Activated T-cell treated with anti-CD3 and anti-CD28 coated beads, Interleukin-2, amount 50 U/mL, for 72 hours (primary cell): ENCODE data around the gene IGSF10. TPM values are rescaled to one million over a fixed set of nuclear protein-coding genes. Genes with fewer than 3 reads are reported as not detected.

Experiments
- ATAC-seq, 2 donors: fragments of 150-1000 bp; cut with Tn5 transposase; replicated peaks in 1 of 2; 2 replicates each; pipeline ENCODE4 v1.10.0; 2021; ENCODE audit warnings: moderate library complexity in 2 of 2, mild to moderate bottlenecking in 1 of 2
- DNase-seq, 2 donors: peaks; one replicate each; pipeline ENCODE4 v3.0.0; 2021 to 2022; ENCODE audit warnings: mixed read lengths in 1 of 2
- H3K27ac Mint-ChIP-seq: one replicate; pipeline ENCODE4 v1.8.0; 2022; ENCODE audit warnings: mild to moderate bottlenecking, moderate library complexity, mixed read lengths
- H3K27me3 Mint-ChIP-seq: one replicate; pipeline ENCODE4 v1.8.0; 2022; ENCODE audit warnings: low read depth, mixed read lengths
- H3K36me3 Mint-ChIP-seq, 2 donors: one replicate each; pipeline ENCODE4 v1.8.0; 2022; ENCODE audit warnings: mixed read lengths in 2 of 2, mild to moderate bottlenecking in 1 of 2; ENCODE audit not compliant: insufficient read depth in 2 of 2
- H3K4me1 Mint-ChIP-seq: one replicate; pipeline ENCODE4 v1.8.0; 2022; ENCODE audit warnings: low read depth, mixed read lengths
- H3K4me3 Mint-ChIP-seq, 2 donors: one replicate each; pipeline ENCODE4 v1.8.0; 2022; ENCODE audit warnings: mild to moderate bottlenecking in 2 of 2, mixed read lengths in 2 of 2, moderate library complexity in 2 of 2
- H3K9me3 Mint-ChIP-seq, 2 donors: one replicate each; pipeline ENCODE4 v1.8.0; 2022; ENCODE audit warnings: mixed read lengths in 2 of 2
- total RNA-seq, 2 donors: library from RNA; stranded (reverse); gene quantifications; one replicate each; pipeline ENCODE4 v1.2.3, GENCODE V29; 2022

Gene IGSF10
- total RNA-seq, 2 donors from 2014 or later: not detected

DNA sequence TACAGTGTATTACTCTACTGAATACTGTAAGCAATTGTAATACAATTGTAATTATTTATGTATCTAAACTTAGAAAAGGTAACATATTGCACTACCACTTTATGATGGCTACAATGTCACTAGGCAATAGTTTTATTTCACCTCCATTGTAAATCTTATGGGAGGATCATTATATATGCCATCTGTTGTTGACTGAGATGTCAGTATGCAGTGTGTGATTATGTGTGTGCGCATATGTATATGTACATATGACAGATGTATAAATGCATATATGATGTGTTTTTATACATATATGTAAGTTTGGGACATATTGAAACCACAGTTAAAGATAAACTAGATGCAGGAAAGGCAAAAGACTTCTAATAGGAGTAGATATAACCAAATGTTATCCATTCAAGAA lies 8.5 kb downstream of the IGSF10 start:
- DNase-seq (no peak), ATAC-seq (no peak)
- Mint-ChIP-seq H3K27me3 (no peaks in the 10 kb centered on the region), H3K36me3 (no peaks in the 10 kb centered on the region), H3K4me1 (no peaks in the 10 kb centered on the region), H3K27ac (no peak overlapping the region), H3K9me3 (no peaks in the 10 kb centered on the region), H3K4me3 (no peak overlapping the region)

DNA sequence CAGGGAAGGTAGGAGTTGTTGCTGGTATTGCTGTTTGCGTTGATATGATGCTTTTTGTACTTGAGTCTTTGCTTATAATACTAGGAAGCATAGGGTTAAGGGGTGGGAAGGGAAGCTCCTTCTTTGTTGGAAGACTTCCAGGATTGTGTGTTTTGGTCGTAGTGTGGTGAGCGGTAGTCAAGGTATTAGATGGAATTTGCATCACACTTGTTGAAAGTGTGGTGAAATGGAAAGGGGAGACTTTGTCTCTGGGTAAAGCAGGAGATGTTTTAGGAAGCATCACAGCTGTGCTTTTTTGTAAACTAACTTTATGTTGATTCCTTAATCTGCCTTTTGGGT lies 14.9 kb downstream of the IGSF10 start:
- Mint-ChIP-seq H3K9me3 (no peaks in the 10 kb centered on the region), H3K27me3 (peaks cover 23% of the 10 kb centered on the region), H3K27ac (no peak overlapping the region), H3K36me3 (no peaks in the 10 kb centered on the region), H3K4me1 (no peaks in the 10 kb centered on the region), H3K4me3 (no peak overlapping the region)
- DNase-seq (no peak), ATAC-seq (no peak)

DNA sequence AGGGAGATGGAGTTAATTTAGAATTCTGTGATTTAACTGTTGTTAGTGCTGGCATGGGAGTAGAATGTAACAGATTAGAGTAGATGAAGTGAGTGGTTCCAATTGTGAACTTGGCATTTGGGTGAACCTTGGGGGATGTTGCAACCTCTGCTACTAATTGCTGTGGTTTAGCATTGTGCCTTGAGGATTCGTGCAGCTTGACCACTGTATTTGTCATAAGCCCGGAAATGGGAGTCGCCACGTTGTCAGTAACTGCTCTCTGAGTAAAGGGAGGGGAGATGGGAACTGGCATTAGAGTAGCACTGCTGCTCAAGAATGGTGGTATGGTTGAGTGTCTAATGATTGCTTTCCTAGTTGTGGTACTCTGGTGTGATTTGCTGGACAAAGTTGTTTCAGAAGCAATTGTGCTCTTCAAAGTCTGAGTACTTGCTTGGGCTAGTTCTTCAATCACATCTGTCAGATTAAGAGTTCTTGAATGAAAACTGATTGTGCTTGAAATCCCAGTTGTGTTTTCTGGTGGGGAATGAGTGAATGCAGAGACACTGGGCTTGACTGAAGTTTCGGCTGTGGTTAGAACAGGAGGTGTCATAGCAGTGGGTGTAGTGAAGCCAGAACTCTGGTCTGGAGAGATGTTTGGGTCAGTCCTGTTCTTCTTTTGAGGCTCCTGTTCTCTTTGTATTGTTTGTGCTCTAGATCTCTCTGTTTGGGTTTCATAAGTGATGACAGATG lies 15.4 kb downstream of the IGSF10 start:
- DNase-seq (no peak), ATAC-seq (no peak)
- no peaks in the 10 kb centered on the region for H3K4me1 Mint-ChIP-seq
- no peak overlapping the region for H3K27ac Mint-ChIP-seq
- no peaks in the 10 kb centered on the region for H3K9me3 Mint-ChIP-seq
- no peaks in the 10 kb centered on the region for H3K36me3 Mint-ChIP-seq
- H3K27me3 Mint-ChIP-seq: peaks cover 23% of the 10 kb centered on the region
- H3K4me3 Mint-ChIP-seq: no peak overlapping the region

DNA sequence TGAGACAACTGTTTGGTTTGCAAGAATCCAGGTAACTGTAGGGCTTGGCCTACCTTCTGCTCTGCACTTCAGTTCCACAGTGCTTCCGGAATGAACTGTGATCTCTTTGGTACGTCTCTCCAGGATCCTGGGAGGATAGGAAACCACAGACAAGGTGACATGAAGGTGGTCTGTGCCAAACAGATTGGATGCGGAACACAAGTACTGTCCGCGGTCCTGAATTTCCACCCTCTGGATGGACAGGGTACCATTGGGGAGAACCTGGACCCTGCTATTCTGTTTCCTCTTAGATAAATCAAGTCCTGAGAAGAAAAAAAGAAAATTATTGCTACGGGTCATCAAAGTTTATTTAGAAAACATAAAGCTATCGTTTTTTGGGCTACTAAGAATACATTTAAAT lies 17.3 kb downstream of the IGSF10 start:
- Mint-ChIP-seq H3K4me1 (no peaks in the 10 kb centered on the region), H3K27me3 (peaks cover 23% of the 10 kb centered on the region), H3K9me3 (no peaks in the 10 kb centered on the region), H3K27ac (no peak overlapping the region), H3K4me3 (no peak overlapping the region), H3K36me3 (no peaks in the 10 kb centered on the region)
- DNase-seq (no peak), ATAC-seq (no peak)

DNA sequence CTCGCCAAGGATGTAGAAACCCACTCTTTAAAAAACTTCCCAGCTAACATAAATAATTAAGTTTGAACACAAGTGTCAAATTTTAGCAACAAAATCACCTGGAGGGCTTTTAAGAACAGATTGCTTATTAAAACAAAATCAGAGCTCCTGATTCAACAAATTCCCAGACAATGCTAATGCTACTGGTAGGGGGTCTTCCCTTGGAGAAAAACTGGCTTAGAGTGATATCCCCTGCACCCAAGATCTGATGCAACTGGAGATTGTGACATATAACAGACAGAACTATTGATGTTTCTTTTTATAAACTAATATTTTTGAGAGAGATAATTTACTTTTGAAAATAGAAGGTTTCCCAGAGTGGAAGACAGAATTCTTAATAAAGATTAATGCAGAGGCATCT lies 19.9 kb downstream of the IGSF10 start:
- Mint-ChIP-seq H3K36me3 (no peaks in the 10 kb centered on the region), H3K27ac (no peak overlapping the region), H3K27me3 (peaks cover 12% of the 10 kb centered on the region), H3K4me3 (no peak overlapping the region), H3K4me1 (no peaks in the 10 kb centered on the region), H3K9me3 (no peaks in the 10 kb centered on the region)
- no peak for ATAC-seq
- no peak for DNase-seq

DNA sequence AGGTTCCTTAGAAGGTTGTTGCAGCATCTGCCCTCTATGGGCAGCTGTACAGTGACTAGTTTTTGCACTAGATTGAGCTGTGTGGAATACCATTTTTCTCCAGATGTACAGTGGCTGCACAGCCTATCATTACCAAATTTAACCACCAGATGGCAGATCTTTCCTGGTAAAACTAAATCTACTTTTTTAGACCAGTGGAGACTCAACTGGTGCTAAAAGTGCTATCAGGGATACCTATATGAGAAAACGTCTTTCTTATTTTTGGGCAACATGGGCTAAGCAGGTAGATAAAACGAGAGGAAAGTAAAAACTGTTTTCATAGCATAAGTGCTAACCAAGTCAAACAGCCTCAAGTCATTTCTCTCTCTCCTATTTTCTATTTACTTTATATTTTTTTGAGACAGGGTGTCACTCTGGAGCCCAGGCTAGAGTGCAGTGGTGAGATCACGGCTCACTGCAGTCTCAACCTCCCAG lies 21.2 kb downstream of the IGSF10 start:
- Mint-ChIP-seq H3K36me3 (no peaks in the 10 kb centered on the region), H3K4me1 (no peaks in the 10 kb centered on the region), H3K9me3 (no peaks in the 10 kb centered on the region), H3K4me3 (no peak overlapping the region), H3K27me3 (no peaks in the 10 kb centered on the region), H3K27ac (no peak overlapping the region)
- DNase-seq: peak; percentile 5 to 11
- ATAC-seq: peak; percentile 55 to 58

DNA sequence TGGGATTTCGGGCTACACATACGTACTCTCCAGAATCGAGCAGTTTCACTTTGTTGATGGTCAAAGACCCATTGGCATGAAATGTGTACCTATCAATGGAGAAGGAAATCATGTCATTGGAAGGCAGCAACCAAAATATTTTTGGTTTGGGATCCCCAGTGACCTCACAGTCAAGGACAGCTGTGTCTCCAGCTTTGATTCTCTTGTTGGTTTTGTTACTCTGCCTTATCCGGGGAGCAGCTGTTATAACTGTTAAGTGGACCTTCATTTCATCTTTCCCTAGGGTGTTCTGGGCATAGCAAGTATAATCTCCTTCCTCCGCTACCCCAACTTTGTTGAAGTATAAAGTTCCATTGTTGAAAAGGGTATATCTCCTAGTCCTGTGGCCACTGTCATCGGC lies 23.0 kb downstream of the IGSF10 start:
- ATAC-seq: no peak
- H3K9me3 Mint-ChIP-seq: no peaks in the 10 kb centered on the region
- H3K27me3 Mint-ChIP-seq: no peaks in the 10 kb centered on the region
- H3K36me3 Mint-ChIP-seq: no peaks in the 10 kb centered on the region
- no peak overlapping the region for H3K4me3 Mint-ChIP-seq
- H3K27ac Mint-ChIP-seq: no peak overlapping the region
- DNase-seq: no peak
- H3K4me1 Mint-ChIP-seq: no peaks in the 10 kb centered on the region

DNA sequence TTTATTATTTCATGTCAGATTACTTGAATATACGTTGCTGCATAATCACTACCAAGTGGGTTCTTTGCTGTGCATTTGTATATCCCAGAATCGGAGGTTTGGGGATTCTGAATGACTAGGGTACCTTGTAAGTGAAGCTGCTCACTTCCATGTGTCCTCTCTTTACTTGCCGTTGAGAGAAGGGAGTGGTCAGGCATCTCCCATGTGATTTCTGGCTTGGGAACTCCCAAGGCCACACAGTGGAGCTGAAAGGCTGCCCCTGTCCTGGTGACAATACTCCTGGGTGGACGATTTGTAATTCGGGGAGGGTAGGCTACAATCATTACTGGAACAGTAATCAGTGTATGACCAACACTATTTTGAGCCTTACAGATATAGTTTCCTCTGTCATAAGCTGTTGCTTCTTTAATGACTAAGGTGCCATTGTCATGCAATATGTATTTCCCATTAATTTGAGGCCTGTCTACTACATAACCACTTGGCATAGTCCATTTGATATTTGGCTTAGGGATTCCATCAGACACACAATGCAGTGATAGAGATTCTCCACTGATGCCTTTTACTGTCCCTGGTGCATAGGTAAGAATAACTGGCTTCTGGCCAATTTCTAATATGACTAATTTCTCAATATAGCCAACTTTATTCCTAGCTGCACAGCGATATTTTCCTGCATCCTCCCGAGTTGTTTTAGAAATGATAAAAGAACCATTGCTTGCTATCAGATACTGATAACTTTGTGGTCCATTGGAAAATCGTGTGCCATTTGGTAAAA lies 24.0 kb downstream of the IGSF10 start:
- DNase-seq: no peak

DNA sequence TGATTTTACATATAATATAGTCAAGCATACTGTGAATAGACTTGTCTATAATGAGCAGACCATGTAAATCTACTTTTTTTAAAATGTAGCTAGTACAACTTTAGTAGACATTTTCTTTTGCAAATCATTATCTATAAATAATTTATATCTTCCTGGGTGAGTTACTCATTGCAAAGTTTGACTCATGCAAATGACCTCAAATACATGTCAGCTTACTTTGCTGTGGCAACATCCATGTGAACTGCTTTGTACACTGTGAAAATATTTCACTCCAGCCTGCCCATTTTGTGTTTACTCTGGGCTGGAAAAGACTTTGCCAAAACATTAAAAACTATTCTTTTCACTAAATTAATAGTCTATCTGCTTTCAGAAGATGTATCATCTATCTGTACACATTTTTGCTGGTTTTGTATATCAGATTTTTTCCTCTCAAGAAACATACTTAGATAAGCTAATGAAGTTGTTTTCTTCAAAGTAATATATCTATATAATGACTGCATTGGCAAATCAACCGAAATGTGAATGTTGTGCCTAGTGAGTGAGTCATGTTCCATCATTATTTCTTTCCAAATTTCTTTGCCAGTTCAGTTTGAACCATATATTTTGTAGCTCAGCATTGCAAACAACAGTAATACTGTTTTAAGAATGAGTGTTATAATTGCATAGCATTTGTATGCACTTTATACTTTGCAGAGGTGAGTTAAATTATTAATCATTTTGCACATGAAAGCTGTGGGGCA lies 26.5 kb downstream of the IGSF10 start:
- H3K36me3 Mint-ChIP-seq: peaks cover 0 to 2% of the 10 kb centered on the region in 2 donors
- H3K4me3 Mint-ChIP-seq: no peak overlapping the region
- ATAC-seq: no peak

More for the DNA sequence above, 24.0 kb downstream of the IGSF10 start:
- H3K4me3 Mint-ChIP-seq: no peak overlapping the region
- H3K36me3 Mint-ChIP-seq: no peaks in the 10 kb centered on the region
- H3K27ac Mint-ChIP-seq: no peak overlapping the region
- no peaks in the 10 kb centered on the region for H3K27me3 Mint-ChIP-seq
- no peaks in the 10 kb centered on the region for H3K9me3 Mint-ChIP-seq
- ATAC-seq: no peak
- H3K4me1 Mint-ChIP-seq: no peaks in the 10 kb centered on the region

DNA sequence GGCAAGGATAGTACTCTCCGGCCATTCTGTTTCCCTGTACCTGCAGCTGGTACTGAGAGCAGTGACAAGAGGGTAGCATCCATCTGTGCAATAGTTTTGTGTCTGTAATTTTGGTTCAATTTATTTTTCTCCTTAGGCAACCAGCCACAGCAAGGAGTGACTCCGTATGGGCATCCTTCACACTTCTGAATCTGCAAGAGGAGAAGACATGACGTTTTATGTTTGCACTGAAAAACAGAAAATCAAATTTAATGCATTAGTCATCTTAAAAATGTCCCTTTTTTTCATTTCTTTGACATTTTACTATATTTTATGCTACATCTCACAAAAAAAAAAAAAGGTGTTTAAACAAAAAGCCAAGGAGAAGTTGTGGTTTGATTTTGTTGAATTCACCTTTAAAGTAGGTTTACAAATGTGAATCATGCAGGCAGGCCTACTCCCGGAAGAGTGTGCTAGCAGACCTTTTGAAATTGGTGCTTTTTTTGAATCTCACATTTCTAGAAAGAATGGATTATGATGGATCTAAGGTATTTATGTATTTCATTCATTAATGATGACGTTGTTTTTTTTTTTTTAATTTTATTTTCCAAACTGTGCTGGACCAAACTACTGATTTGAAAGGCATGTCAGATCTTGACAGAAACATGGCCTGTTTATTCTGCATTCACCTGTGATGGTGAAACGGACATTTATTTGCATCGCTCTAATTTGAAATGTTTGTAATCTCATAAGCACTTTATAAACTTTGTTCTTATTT lies 28.1 kb downstream of the IGSF10 start:
- Mint-ChIP-seq H3K9me3 (peaks cover 0 to 1% of the 10 kb centered on the region in 2 donors), H3K4me1 (no peaks in the 10 kb centered on the region), H3K4me3 (no peak overlapping the region), H3K27me3 (no peaks in the 10 kb centered on the region), H3K36me3 (peaks cover 0 to 2% of the 10 kb centered on the region in 2 donors), H3K27ac (no peak overlapping the region)
- no peak for DNase-seq
- no peak for ATAC-seq

More for the DNA sequence above, 26.5 kb downstream of the IGSF10 start:
- Mint-ChIP-seq H3K9me3 (peaks cover 0 to 1% of the 10 kb centered on the region in 2 donors), H3K27me3 (no peaks in the 10 kb centered on the region), H3K4me1 (no peaks in the 10 kb centered on the region), H3K27ac (no peak overlapping the region)
- DNase-seq: no peak

DNA sequence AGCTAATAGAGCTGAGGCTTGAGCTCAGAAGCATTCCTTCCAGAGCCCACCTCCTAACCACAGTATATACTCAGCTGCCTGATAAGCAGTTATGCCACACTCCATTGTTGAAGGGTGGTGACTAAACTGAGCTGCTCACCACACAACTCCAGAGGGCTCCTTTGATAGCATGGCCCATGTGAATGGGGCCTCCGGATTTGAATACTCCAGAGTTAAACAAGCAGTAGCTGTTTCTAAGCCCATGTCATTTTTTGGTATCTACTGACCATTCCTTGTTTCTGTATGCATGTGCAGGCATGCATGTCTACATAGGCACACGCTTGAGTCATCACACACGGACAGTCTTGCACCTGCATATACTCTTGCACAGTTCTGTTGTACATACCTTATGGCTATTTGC lies 28.9 kb downstream of the IGSF10 start:
- Mint-ChIP-seq H3K27me3 (no peaks in the 10 kb centered on the region), H3K9me3 (peaks cover 0 to 1% of the 10 kb centered on the region in 2 donors), H3K4me1 (no peaks in the 10 kb centered on the region), H3K27ac (no peak overlapping the region), H3K4me3 (no peak overlapping the region), H3K36me3 (peaks cover 0 to 2% of the 10 kb centered on the region in 2 donors)
- ATAC-seq: no peak
- DNase-seq: no peak

DNA sequence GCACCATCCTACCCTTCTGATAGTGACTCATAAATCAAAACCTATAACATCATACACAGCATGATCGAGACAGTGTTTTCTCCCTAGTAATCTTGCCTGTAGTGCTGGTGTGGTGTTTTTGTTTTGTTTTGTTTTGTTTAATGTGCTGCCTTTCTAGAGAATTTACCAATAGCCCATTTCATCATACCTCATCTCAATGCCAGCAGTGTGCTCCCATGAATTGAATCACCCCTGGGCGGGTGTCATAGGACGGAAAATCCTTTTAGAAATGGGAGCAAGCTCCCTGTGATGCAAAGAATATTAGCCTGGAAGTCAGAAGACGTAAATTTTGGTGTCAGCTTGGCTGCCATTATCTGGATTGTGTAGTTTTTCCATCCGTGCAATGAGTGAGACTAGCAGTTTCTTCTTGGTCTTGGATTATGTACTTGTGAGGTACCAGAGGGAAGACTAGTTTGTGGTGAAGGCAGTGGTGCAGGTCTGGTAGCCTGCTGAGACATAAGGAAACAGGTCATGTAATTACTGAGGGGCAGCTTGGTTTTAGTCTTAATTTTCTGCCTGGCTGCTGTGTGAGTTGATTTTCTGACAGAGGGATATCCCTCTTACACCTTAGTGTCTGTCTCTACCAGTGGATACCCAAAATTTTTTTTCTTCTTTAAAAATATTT lies 29.9 kb downstream of the IGSF10 start:
- Mint-ChIP-seq H3K27me3 (no peaks in the 10 kb centered on the region), H3K27ac (no peak overlapping the region), H3K4me3 (no peak overlapping the region), H3K36me3 (peaks cover 0 to 2% of the 10 kb centered on the region in 2 donors), H3K9me3 (peaks cover 0 to 1% of the 10 kb centered on the region in 2 donors), H3K4me1 (no peaks in the 10 kb centered on the region)
- ATAC-seq (peak in 1 of 2 donors; percentile 53), DNase-seq (no peak)
